ENCODE measurements around the gene TEX22.

GRCh38 chr14:105455086-105455640 is 56.8 kb downstream of the TEX22 start:
- TF ChIP-seq CTCF (IDR thresholded peaks at IDR 0.05), result no peak
- no peak for TF ChIP-seq POLR2A (IDR thresholded peaks at IDR 0.05; ENCODE audit: low read depth)
- no peak for TF ChIP-seq EP300 (IDR thresholded peaks at IDR 0.05)
- no peak for TF ChIP-seq POLR2AphosphoS5 (IDR thresholded peaks at IDR 0.05)

Measured in esophagus muscularis mucosa (tissue), 4 donors.